ENCODE data around the gene AK1. TPM values are rescaled to one million over a fixed set of nuclear protein-coding genes. Genes with fewer than 3 reads are reported as not detected.

AK1 gene
- total and polyA plus RNA-seq, 2 of the 13 experiments (the other 11 are each of a cell fraction or from before 2014, with no cell fraction given), result 19.1 to 32.8 TPM

GRCh38 chr9:127915801-127916719 is 38.6 kb upstream of the AK1 start (continued):
- TF ChIP-seq, protein P1, sequence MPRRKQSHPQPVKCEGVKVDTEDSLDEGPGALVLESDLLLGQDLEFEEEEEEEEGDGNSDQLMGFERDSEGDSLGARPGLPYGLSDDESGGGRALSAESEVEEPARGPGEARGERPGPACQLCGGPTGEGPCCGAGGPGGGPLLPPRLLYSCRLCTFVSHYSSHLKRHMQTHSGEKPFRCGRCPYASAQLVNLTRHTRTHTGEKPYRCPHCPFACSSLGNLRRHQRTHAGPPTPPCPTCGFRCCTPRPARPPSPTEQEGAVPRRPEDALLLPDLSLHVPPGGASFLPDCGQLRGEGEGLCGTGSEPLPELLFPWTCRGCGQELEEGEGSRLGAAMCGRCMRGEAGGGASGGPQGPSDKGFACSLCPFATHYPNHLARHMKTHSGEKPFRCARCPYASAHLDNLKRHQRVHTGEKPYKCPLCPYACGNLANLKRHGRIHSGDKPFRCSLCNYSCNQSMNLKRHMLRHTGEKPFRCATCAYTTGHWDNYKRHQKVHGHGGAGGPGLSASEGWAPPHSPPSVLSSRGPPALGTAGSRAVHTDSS (CRISPR knock-in tag; conservative IDR thresholded peaks at IDR 0.05), result no peak
- no peak for TF ChIP-seq ZNF34 (CRISPR knock-in tag; IDR thresholded peaks at IDR 0.05; ENCODE audit: borderline replicate concordance)
- peak; percentile 73; the same call in 1 of the 2 replicates for TF ChIP-seq ZNF501 (CRISPR knock-in tag; IDR thresholded peaks at IDR 0.05)
- TF ChIP-seq ZNF484 (CRISPR knock-in tag; IDR thresholded peaks at IDR 0.05; ENCODE audit: borderline replicate concordance, low read depth), result no peak
- no peak for TF ChIP-seq TGIF2 (CRISPR knock-in tag; IDR thresholded peaks at IDR 0.05)
- TF ChIP-seq FOXC1 (CRISPR knock-in tag; IDR thresholded peaks at IDR 0.05; ENCODE audit: borderline replicate concordance), result no peak
- no peak for TF ChIP-seq U2AF1 (optimal IDR thresholded peaks at IDR 0.05; ENCODE audit: low read depth, low read length)
- TF ChIP-seq, protein P2, sequence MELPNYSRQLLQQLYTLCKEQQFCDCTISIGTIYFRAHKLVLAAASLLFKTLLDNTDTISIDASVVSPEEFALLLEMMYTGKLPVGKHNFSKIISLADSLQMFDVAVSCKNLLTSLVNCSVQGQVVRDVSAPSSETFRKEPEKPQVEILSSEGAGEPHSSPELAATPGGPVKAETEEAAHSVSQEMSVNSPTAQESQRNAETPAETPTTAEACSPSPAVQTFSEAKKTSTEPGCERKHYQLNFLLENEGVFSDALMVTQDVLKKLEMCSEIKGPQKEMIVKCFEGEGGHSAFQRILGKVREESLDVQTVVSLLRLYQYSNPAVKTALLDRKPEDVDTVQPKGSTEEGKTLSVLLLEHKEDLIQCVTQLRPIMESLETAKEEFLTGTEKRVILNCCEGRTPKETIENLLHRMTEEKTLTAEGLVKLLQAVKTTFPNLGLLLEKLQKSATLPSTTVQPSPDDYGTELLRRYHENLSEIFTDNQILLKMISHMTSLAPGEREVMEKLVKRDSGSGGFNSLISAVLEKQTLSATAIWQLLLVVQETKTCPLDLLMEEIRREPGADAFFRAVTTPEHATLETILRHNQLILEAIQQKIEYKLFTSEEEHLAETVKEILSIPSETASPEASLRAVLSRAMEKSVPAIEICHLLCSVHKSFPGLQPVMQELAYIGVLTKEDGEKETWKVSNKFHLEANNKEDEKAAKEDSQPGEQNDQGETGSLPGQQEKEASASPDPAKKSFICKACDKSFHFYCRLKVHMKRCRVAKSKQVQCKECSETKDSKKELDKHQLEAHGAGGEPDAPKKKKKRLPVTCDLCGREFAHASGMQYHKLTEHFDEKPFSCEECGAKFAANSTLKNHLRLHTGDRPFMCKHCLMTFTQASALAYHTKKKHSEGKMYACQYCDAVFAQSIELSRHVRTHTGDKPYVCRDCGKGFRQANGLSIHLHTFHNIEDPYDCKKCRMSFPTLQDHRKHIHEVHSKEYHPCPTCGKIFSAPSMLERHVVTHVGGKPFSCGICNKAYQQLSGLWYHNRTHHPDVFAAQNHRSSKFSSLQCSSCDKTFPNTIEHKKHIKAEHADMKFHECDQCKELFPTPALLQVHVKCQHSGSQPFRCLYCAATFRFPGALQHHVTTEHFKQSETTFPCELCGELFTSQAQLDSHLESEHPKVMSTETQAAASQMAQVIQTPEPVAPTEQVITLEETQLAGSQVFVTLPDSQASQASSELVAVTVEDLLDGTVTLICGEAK (IDR thresholded peaks at IDR 0.05), result no peak
- TF ChIP-seq, protein P2 (CRISPR knock-in tag; IDR thresholded peaks at IDR 0.05), result peak; percentile 16; the same call in 1 of the 2 replicates
- TF ChIP-seq MAX (IDR thresholded peaks at IDR 0.05), result peak; percentile 56
- no peak for TF ChIP-seq SOX6 (IDR thresholded peaks at IDR 0.05)
- peak; percentile 56 for TF ChIP-seq SOX6 (CRISPR knock-in tag; IDR thresholded peaks at IDR 0.05)
- no peak for TF ChIP-seq FOSL1 (CRISPR knock-in tag; IDR thresholded peaks at IDR 0.05; ENCODE audit: borderline replicate concordance)
- no peak for TF ChIP-seq NR2F6 (IDR thresholded peaks at IDR 0.05)
- TF ChIP-seq NR2F6 (CRISPR knock-in tag; IDR thresholded peaks at IDR 0.05), result peak; percentile 22; the same call in 1 of the 2 replicates
- 0 out of 2 replicates have a peak, but pooled peaks have one; percentile 17 for TF ChIP-seq ZFP37 (CRISPR knock-in tag; IDR thresholded peaks at IDR 0.05; ENCODE audit: borderline replicate concordance)
- no peak for TF ChIP-seq KDM1A (CRISPR knock-in tag; IDR thresholded peaks at IDR 0.05)
- TF ChIP-seq LCORL (IDR thresholded peaks at IDR 0.05), result no peak
- 0 out of 2 replicates have a peak, but pooled peaks have one; percentile 25 for TF ChIP-seq LCORL (CRISPR knock-in tag; IDR thresholded peaks at IDR 0.05)
- TF ChIP-seq NONO (IDR thresholded peaks at IDR 0.05), result no peak
- no peak for TF ChIP-seq NONO (CRISPR knock-in tag; conservative IDR thresholded peaks at IDR 0.05)

All from HepG2 (cell line).